Measurements from ENCODE around the gene ATP9B.

Gene ATP9B

GRCh38 chr18:79123948-79124347 lies 54.8 kb downstream of the ATP9B start:
- no peak overlapping the region for H3K4me3 ChIP-seq (ENCODE audit: low read length)
- H3K36me3 ChIP-seq (replicated peaks; ENCODE audit: low read depth, low read length) = peaks cover 44% of the 10 kb centered on the region
- H3K4me1 ChIP-seq (ENCODE audit: low read length) = peaks cover 19% of the 10 kb centered on the region
- no peak for TF ChIP-seq EZH2phosphoT487 (IDR thresholded peaks at IDR 0.05; ENCODE audit: low read depth)
- TF ChIP-seq CTCF (IDR thresholded peaks at IDR 0.05; ENCODE audit: low read depth, low read length) = no peak
- H3K9me3 ChIP-seq (ENCODE audit: insufficient read depth, low read length) = no peaks in the 10 kb centered on the region; the same call in 1 of the 2 replicates
- H3K27me3 ChIP-seq (ENCODE audit: low read depth, low read length) = no peaks in the 10 kb centered on the region
- H3K79me2 ChIP-seq (ENCODE audit: low read length) = no peaks in the 10 kb centered on the region
- H2AFZ ChIP-seq (ENCODE audit: low read depth, low read length) = no peak overlapping the region
- H3K9ac ChIP-seq (ENCODE audit: low read length) = no peak overlapping the region
- H4K20me1 ChIP-seq (ENCODE audit: insufficient read depth, low read length) = no peaks in the 10 kb centered on the region; the same call in 1 of the 2 replicates
- no peak overlapping the region for H3K4me2 ChIP-seq (ENCODE audit: low read length)
- no peak overlapping the region for H3K27ac ChIP-seq (ENCODE audit: low read length)

GRCh38 chr18:79129120-79129519 lies 59.9 kb downstream of the ATP9B start:
- no peaks in the 10 kb centered on the region for H3K9me3 ChIP-seq (ENCODE audit: insufficient read depth, low read length)
- 0 out of 2 replicates have a peak, but pooled peaks cover 3% of the 10 kb centered on the region for H4K20me1 ChIP-seq (ENCODE audit: insufficient read depth, low read length)
- peaks cover 9% of the 10 kb centered on the region for H3K36me3 ChIP-seq (replicated peaks; ENCODE audit: low read depth, low read length)
- no peak overlapping the region for H3K4me3 ChIP-seq (ENCODE audit: low read length)
- no peaks in the 10 kb centered on the region for H3K79me2 ChIP-seq (ENCODE audit: low read length)
- no peaks in the 10 kb centered on the region for H3K4me1 ChIP-seq (ENCODE audit: low read length)
- no peak for TF ChIP-seq CTCF (IDR thresholded peaks at IDR 0.05; ENCODE audit: low read depth, low read length)
- TF ChIP-seq EZH2phosphoT487 (IDR thresholded peaks at IDR 0.05; ENCODE audit: low read depth) = no peak
- no peak overlapping the region for H3K27ac ChIP-seq (ENCODE audit: low read length)
- H3K9ac ChIP-seq (ENCODE audit: low read length) = no peak overlapping the region
- H3K27me3 ChIP-seq (ENCODE audit: low read depth, low read length) = no peaks in the 10 kb centered on the region
- H3K4me2 ChIP-seq (ENCODE audit: low read length) = no peak overlapping the region
- H2AFZ ChIP-seq (ENCODE audit: low read depth, low read length) = no peak overlapping the region

GRCh38 chr18:79133724-79134123 lies 64.5 kb downstream of the ATP9B start:
- H3K27me3 ChIP-seq (ENCODE audit: low read depth, low read length) = no peaks in the 10 kb centered on the region
- H3K9me3 ChIP-seq (ENCODE audit: insufficient read depth, low read length) = no peaks in the 10 kb centered on the region
- no peak overlapping the region for H3K4me2 ChIP-seq (ENCODE audit: low read length)
- H3K79me2 ChIP-seq (ENCODE audit: low read length) = no peaks in the 10 kb centered on the region
- no peak overlapping the region for H2AFZ ChIP-seq (ENCODE audit: low read depth, low read length)
- H3K36me3 ChIP-seq (replicated peaks; ENCODE audit: low read depth, low read length) = peaks cover 3% of the 10 kb centered on the region
- H3K9ac ChIP-seq (ENCODE audit: low read length) = no peak overlapping the region
- no peak overlapping the region for H3K4me3 ChIP-seq (ENCODE audit: low read length)
- 0 out of 2 replicates have a peak, but pooled peaks cover 3% of the 10 kb centered on the region for H4K20me1 ChIP-seq (ENCODE audit: insufficient read depth, low read length)
- TF ChIP-seq EZH2phosphoT487 (IDR thresholded peaks at IDR 0.05; ENCODE audit: low read depth) = no peak
- TF ChIP-seq CTCF (IDR thresholded peaks at IDR 0.05; ENCODE audit: low read depth, low read length) = no peak
- no peaks in the 10 kb centered on the region for H3K4me1 ChIP-seq (ENCODE audit: low read length)
- H3K27ac ChIP-seq (ENCODE audit: low read length) = no peak overlapping the region

GRCh38 chr18:79135924-79136323 lies 66.7 kb downstream of the ATP9B start:
- Histone ChIP-seq H3K36me3 (replicated peaks; ENCODE audit: low read depth, low read length) (peaks cover 3% of the 10 kb centered on the region), H3K79me2 (ENCODE audit: low read length) (no peaks in the 10 kb centered on the region)

More at GRCh38 chr18:79135924-79136323, 66.7 kb downstream of the ATP9B start:
- Histone ChIP-seq H3K27me3 (ENCODE audit: low read depth, low read length) (no peaks in the 10 kb centered on the region), H4K20me1 (ENCODE audit: insufficient read depth, low read length) (0 out of 2 replicates have a peak, but pooled peaks cover 3% of the 10 kb centered on the region), H3K27ac (ENCODE audit: low read length) (no peak overlapping the region), H3K4me2 (ENCODE audit: low read length) (no peak overlapping the region), H3K4me1 (ENCODE audit: low read length) (no peaks in the 10 kb centered on the region), H3K4me3 (ENCODE audit: low read length) (no peak overlapping the region), H3K9ac (ENCODE audit: low read length) (no peak overlapping the region), H2AFZ (ENCODE audit: low read depth, low read length) (no peak overlapping the region), H3K9me3 (ENCODE audit: insufficient read depth, low read length) (no peaks in the 10 kb centered on the region)
- no peak for TF ChIP-seq CTCF (IDR thresholded peaks at IDR 0.05; ENCODE audit: low read depth, low read length)
- no peak for TF ChIP-seq EZH2phosphoT487 (IDR thresholded peaks at IDR 0.05; ENCODE audit: low read depth)
